ENCODE results near the gene ARHGEF10L.

ARHGEF10L gene

GRCh38 chr1:17569200-17570139 lies 30.0 kb downstream of the ARHGEF10L start:
- no peak for DNase-seq

DNA sequence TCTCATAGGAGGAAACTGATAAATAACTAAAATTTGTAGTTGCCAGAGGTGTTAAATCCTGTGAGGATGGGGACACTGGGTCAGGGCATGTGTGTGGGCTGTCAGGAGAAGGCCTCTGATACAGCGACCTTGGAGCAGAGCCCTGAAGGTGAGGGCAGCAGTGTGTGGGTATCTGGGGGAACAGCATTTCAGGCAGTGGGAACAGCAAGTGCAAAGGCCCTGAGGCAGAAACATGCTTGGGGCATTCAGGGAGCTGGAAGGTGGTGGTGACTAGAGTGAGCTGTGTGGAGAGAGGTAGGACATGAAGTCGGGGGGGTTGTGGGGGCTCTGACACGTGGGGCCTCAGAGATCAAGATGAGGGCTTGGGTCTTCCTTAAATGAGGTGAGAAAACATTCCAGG lies 30.7 kb downstream of the ARHGEF10L start:
- DNase-seq, result no peak

DNA sequence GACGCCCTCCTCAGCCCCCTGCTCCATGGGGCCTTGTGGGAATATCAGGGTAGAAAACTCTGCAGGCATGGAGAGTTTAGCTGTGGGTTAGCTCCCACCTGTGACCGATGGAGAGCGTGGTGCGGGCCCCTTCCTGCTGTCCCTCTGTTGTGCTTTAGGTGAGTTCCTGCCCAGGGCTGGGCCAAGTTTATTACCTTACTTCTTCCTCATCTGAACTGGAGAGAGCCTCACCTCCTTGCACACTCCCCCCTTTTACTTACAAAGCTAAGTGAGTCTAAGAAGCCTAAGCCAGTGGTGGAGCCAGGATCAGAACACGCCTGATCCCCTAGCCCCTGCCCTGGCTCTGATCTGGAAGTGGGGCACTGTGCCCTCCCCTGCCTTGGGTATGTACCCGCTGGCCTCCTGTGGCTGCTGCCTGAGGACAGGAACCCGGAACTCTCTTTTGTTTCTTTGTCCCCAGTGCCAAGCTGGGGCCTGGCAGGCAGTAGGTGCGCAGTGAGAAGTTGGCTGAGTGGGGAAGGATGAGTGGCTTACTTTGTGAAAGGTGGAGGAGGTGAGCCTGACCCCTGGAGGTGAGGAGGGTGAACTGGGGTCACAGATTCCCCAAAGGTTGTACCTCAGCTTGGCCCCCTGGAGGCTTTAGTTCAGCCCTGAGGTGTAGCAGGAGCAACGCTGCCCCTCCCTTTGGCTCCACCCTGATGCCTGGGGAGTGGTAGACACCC lies 32.9 kb downstream of the ARHGEF10L start:
- no peak for DNase-seq

DNA sequence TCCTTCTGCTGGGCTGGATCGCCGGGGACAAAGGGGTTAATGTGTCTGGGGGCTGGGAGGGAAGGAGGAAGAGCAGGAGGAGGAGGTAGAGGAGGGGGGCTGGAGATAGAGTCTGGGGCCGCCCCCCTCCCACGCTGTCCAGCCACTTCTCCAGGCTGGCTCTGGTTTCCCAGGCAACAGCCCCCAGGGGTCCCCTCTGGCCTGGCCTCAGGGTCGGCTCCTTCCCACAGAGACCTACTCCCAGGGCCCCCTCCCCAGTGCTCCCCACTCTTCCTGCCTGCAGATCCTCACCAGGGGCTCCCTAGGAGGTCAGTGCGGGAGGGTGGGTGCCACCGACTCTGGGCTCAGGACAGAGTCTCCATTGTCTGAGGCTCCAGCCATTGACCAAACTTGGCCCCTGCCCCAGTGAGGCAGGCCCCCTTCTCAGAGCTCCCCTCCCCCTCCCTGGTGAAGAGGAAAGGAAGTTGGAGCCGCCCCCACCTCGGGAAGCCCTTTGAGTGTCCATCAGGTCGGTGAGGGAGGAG lies 34.1 kb downstream of the ARHGEF10L start:
- DNase-seq, result no peak

DNA sequence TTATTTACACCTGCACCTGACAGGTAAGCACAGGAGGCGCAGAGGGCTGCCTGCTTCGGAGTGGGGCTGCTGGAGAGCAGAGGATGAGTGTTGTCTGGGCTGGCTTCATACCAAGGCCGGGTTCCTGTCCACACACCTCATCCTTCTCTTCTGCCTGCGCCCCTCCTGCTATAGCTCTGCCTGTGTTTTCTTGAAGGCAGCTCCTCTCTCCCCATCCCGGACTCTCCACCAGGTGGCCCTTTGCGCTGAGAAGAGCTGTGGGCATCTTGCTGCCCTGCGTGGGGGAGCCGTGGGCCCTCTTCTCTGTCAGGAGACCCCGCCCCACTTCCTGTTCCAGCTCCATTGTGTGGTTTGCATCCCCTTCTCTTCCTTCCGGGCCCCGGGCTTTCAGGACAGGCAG lies 35.0 kb downstream of the ARHGEF10L start:
- DNase-seq, result peak; percentile 38

DNA sequence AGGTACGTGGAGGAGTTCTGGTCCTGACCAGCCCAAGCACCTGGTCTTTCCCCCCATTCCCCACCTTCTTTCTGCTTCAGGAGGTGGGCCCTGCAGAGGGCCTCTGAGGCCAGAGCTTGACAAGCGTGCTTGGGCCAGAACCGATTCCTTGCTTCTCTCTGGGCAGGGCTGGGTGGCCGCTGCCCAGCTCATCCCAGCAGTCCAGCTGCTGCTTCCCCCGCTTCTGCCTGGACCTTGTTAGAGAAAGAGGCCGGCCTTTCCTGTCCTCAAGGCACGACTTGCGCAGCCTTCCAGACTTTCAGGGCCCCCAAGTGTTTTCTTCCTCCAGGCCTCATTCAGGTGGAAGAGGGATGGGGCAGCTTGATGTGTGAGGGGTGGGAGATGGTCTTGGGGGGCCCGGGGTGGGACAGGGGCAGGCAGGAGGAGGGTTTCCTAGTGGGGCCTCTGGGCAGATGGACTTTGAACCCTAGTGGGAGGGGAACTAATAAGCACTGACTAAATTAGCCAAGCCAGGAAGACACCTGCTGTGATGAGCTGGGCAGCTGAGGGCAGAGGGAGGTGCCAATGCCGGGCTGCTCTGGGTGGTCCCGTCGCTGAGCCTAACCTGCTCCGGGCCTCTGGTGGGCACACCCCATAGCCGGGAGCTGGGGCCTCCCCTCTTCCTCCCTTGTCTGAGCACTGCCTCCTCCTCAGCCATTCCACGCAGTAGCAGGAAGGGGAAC lies 36.5 kb downstream of the ARHGEF10L start:
- peak; percentile 85 for DNase-seq

DNA sequence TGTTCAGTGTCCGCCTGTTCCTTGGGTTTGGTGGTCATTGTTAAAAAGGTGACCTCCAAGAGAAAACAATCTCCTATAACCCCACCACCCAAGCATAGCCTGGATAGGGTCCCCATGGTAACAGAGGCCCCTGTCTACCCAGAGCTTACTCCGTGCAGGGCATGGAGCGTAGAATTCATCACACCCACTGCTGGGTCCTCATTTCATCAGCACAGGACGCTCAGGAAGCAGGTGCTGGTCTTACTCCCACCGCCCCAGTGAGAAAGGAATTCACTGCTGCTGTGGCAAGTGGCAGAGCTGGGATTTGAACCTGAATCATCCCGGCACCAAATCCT lies 37.0 kb downstream of the ARHGEF10L start:
- peak; percentile 54 for DNase-seq

DNA sequence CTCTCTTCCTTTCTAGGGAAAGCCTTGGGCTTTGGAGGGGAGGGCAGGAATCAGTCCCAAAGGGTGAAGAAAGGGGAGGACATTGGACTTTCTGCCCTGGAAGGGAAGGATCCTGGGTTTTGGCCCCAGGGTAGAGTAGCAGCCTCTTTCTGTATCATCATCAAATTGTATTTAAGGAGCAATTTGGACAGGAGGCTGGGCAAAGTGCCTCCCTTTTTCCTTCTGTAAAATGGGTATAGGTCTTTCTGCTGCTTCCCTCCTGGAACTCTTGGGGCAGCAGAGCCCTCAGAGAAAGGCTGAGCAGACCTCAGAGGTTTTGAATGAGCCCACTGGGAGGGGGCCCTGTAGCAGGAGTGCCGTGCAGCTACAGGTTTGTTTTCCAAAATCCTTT lies 38.4 kb downstream of the ARHGEF10L start:
- no peak for DNase-seq

- no peak for DNase-seq
These were observed 40.7 kb downstream of the ARHGEF10L start for GRCh38 chr1:17579951-17580939.

- peak; percentile 16 for DNase-seq
These were observed 42.1 kb downstream of the ARHGEF10L start for GRCh38 chr1:17581389-17582123.

DNA sequence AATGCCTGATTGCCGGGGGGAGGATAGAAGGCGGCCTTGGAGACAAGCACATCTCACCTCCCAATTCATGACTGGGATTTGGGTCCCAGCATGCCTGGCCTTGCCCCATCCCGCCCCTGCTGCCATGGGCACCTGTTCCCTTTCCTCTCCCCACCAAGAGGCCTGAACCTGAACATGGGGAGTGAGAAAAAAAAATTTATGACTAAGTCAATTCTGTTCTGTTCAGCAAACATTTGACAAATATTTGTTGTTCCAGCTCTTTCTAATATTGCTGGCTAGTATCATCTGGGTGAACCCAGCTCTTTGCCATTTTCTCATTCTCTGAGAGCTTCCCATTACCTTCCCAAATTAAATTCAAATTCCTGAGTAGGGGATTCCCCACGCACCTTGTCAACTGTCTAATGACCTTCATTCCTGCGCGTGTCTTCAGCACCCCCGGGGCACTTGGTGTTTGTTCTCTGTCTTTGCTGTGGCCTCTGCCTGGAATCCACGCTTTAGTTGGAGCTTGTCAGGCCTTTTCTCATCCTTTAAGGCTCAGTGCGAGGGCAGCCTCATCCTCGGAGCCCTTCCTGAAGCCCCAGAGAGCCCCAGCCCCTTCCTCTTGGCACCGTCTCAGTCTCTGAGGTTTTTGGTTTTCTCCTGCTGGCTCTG lies 42.8 kb downstream of the ARHGEF10L start:
- DNase-seq, result no peak

- no peak for DNase-seq
These were observed 45.0 kb downstream of the ARHGEF10L start for GRCh38 chr1:17584539-17584938.

GRCh38 chr1:17585266-17585987 lies 45.9 kb downstream of the ARHGEF10L start:
- no peak for DNase-seq

- no peak for DNase-seq
These were observed 46.9 kb downstream of the ARHGEF10L start for GRCh38 chr1:17586172-17586964.

GRCh38 chr1:17587693-17588047 lies 48.2 kb downstream of the ARHGEF10L start:
- no peak for DNase-seq

DNA sequence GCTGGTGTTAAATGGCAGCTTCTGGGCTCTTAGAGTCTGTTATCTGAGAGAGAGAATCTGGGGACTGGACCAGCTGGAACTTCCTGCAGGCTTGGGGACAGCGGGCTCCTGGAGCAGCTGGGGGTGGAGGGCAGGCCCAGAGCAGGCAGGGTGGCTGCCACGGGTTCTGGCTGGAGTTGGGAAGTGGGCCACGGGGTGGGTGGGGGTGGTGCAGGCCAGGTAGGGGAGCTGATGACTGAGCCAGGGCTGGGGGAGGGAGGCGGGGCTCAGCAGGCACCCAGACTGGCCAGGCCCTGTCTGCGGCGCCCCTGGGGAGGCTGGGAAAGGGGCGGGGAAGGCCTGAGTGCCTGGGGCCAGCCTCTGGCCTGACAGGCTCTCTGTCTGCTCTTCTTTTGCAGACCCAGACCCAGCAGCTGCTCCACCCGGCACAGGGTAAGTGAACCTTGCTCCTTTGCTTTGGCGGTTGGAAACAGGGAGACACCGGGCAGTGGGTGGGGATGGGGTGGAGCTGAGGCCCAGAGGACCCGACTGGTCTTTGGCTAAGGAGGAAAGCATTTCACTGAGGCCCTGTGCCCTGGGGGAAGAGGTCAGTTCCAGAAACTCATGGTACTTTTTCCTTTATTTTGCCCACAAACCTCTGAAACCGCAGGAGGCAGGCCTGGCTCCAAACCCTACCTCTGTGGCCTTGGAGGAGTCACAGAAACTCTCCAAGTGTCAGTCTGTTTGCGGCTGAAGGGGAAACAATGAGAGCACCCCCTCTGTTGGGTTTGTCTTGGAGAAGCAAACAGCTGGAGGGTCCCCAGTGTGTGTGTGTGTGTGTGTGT lies 48.8 kb downstream of the ARHGEF10L start:
- DNase-seq, result no peak

- no peak for DNase-seq
These were observed 52.4 kb downstream of the ARHGEF10L start for GRCh38 chr1:17591814-17592430.

DNA sequence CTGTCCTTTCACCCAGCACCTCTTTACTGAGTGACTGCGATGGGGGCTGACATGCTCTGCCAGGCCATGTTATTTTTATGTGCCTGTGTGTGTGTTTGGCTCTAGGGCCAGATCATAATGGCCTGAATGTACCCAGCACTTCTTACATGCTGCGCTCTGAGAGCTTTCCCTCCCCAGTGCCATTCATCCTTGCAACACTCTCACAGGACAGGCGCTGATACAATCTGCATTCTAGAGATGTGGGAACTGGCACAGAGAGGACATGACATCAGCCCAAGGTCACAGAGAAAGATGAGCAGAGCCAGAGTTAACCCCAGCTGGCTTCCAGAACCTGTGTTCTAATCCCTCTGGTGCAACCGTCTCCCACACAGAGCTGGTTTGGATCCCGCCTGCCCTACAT lies 54.5 kb downstream of the ARHGEF10L start:
- no peak for DNase-seq
